ENCODE measurements around the gene SORBS1.

The SORBS1 gene

DNA sequence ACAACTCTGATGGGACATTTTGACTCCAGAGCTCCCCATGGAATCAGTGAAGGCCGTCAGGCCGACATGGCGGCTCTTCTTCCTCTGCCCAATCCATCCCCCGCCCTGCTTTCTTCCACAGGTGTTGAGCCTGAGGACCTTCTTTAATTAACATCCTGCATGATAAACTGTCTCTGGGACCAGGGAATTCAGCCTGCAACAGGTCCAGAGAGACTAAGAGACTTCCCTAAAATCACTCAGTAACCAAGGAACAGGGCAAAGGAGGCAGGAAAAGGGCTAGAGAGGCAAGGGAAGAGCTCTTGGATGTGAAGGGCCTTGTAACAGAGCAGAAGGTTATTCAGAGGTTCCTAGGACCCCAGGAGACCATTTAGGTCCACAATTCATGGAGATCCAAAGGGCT is 264.4 kb downstream of the SORBS1 start:
- TF ChIP-seq ZNF274 (IDR thresholded peaks at IDR 0.05; ENCODE audit: low read depth, low read length), result no peak
- no peak overlapping the region for H3K4me3 ChIP-seq (ENCODE audit: low read length)

DNA sequence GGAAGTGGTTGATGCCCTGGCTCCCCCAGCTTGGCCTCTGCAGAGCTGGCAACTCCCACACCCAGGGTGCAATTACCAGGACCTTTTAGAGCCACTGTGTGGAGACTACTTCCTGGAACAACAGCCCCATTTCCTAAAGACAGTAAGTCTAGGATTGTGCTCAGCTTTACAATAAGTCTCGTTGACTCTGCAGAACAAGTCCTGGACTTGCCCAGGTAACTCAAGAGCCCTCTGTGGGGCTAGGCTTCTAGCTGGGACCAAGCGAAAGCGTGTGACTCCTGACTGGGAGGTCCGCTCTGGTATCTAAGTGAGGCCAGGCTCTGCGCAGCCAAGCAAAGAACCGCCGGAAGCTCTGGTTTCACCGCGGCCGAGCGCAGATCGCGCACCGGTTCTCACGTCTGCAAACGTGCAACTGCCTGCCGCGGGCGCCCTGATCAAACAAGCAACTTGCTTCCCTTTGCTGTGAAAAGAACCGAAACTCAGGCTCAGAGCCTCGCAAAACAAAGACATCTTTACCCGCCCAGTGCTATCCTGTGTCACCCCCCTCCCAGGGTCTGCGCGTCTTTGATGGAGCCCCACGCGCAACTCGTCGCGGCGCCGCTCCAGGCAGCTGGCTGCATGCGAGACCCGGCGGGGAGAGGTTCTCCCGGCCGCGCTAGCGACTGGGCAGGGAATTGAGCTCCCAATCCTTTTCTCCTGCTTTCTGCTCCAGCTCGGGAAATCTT is 266.0 kb downstream of the SORBS1 start:
- peak overlapping the region; percentile 45; the same call in 1 of the 2 replicates for H3K4me3 ChIP-seq (ENCODE audit: low read length)
- TF ChIP-seq ZNF274 (IDR thresholded peaks at IDR 0.05; ENCODE audit: low read depth, low read length), result no peak

DNA sequence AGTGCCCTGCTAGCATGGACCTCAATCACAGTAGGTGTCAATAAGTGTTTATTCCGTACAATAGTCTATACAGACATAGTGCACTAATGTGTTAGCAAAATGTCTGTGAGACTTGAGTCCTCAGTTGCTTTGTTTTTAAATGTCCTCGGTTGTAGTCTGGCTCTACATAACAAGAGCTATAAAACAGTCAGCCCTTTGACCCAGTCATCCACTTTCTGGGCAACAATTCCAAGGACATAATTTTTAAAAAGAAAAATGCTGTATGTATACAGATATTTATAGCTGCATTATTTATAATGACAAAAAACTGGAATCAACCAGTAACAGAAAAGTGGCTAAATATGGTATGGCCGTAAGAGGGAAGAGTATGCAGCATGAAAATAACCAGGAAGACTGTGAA is 267.5 kb downstream of the SORBS1 start:
- no peak for TF ChIP-seq ZNF274 (IDR thresholded peaks at IDR 0.05; ENCODE audit: low read depth, low read length)
- no peak overlapping the region for H3K4me3 ChIP-seq (ENCODE audit: low read length)

DNA sequence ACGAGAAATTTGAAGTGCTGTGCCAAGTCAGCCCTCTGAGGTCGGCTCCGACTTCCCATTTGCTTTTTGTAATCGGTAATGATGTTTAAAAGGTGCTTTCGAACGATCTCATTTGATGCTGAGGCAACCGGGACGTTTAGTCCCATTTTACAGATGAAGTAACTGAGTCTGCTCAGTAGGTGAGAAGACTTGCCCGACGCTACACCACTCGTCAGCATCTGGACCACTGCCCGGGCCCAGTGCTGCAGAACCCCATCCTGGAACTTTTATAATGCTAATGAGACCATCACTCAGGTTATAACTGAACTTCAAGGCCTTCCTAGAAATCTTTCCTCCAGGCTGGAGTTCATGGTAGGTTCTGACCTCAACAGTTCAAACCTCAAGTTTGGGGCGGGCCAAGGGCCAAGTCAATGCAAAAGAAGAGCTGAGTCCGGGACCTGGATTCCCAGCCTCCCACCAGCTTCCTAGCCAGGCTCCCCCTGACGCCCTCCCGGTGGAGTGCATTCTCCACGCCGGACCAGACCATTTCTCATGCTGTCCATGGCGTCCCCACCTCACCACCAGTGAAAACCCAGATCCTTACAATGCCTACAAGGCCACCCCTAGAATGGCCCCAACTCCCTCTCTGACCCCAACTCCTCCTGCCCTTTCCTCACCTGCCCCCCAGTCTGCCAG is 269.7 kb downstream of the SORBS1 start:
- peak overlapping the region; percentile 47; the same call in 1 of the 2 replicates for H3K4me3 ChIP-seq (ENCODE audit: low read length)
- TF ChIP-seq ZNF274 (IDR thresholded peaks at IDR 0.05; ENCODE audit: low read depth, low read length), result no peak

DNA sequence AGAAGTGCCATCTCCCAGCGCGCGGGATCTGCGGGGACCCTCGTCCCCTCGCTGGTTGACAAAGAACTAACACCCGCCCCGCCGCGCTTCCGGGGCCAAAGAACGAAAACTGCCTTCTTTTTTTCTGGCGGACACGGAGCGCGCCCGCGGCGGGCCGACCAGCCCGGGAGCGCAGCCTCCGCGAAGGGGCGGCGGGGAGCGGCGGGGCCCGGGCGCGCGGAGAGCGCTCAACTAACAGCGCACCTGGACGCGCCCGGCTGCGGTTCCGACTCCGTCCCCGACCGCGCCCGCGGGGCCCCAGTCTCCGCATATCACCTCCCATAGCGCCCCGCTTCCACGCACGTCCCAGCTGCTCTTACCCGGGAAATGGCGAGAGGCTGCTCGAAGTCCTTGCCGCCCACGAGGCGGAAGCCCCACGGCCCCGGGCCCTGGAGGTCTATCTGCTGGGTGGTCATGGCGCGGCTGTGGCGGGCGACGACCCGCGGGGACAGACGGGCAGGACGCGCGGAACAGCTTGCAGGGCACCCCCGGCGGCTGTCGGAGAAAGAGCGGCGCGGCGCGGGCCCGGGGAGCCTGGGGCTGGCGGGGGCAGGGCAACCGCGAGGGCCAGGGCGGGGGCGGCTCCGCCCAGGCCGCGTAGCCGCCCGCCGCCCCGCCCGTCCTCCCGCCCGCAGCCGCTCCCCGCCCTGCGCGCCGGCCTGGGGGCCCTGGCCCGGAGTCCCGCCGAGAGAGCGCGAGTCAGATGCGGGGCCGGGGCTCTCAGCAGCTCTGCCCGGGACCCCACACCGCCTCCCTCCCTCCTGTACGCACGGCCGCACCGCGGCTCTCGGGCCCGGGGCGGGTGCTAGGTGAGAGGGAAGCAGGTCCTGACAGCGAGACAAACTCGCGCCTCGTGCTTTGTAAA is 270.5 kb downstream of the SORBS1 start, which contains the start of gene PDLIM1:
Gene PDLIM1, minus strand, starts transcription at position 543 of the 904 bp plus-strand sequence. Its CDS starts 88 bp downstream, at position 455.
- peak within 1 kb of the TSS; percentile 90 for H3K4me3 ChIP-seq (ENCODE audit: low read length)
- no peak for TF ChIP-seq ZNF274 (IDR thresholded peaks at IDR 0.05; ENCODE audit: low read depth, low read length)

DNA sequence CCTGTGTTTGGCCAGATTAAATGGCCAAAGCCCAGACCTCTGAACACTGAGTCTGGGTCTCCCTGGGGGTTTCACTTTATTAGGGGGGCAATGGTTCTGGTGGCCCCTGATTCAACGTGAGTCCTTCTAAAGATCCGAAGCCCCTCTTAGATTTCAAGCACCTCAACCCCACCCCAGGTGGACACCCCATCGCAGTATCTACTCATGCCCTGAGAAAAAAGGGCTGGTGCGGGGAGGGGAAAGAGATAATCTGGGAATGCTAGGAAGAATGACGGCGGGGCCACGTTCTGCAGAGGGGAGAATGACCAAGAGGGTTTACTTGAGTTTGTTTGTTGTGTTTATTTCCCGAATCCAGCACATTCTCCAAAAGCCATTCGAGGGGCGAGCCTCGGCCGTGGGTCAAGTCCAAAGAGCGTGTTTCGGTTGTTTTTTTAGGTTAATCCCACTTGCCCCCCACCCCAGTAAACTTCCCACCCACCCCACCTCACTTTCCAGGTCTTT is 271.2 kb downstream of the SORBS1 start:
- no peak for TF ChIP-seq ZNF274 (IDR thresholded peaks at IDR 0.05; ENCODE audit: low read depth, low read length)
- peak overlapping the region; percentile 90 for H3K4me3 ChIP-seq (ENCODE audit: low read length)

DNA sequence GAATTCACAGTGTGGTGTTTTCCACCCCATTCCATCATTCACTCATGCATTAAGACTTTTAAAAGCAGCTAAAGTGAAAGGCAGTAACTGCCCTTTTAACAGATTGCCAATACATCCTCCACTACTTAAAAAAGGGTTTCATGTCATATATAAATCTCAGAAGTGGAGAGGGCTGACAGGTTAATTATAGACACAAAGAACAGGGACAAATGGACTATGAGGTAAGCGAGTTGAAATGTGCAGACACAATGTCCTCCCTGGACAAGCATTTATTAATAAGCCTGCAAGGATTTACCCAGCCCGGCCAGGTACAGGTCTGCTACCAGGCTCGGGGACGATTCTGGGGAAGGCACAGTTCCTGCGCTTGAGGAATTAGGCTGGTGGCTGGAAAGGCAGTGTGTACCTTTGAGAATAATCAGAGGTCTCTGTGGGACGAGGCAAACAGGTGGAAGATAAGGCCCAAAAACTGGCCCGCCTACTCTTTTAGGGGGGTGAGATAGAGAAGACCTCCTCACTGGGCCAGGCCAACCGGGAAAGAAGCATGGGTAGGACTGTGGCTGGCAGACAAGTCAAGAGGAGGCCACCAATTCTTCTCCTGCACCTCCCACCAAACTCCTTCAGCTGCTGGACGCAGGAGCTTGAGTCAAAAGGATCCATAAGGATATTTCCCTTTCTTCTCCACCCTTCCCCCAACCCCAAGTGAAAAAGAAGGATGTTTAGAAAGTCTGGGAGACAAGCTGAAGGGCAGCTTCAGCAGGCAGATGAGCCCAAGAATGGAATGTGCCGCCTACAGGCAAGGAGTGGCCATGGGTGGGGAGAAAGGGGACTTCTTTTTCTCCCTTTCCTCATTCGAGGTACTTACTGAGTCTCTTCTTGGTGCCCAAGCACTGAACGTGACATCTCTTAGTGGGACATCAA is 271.9 kb downstream of the SORBS1 start:
- peak overlapping the region; percentile 90 for H3K4me3 ChIP-seq (ENCODE audit: low read length)

DNA sequence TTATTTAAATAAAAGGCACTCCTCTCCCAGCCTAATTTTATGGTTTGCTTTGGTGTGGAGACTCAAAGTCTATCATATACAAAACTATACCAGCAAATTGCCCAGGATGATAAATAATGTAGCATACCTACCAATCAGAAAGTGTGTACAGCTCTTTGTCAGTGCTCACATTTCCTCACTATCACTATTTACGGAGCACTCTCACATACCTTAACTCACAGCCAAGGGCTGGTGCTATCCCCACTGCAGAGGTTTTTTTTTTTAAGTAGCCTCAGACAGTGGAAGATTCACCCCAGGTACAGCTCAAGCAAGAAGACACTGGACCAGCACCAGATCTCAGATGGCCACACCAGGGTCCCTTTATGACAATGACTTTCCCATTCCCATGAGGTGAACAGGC is 272.9 kb downstream of the SORBS1 start:
- H3K4me3 ChIP-seq (ENCODE audit: low read length), result peak overlapping the region; percentile 90

More for the DNA sequence above, 271.9 kb downstream of the SORBS1 start:
- no peak for TF ChIP-seq ZNF274 (IDR thresholded peaks at IDR 0.05; ENCODE audit: low read depth, low read length)

DNA sequence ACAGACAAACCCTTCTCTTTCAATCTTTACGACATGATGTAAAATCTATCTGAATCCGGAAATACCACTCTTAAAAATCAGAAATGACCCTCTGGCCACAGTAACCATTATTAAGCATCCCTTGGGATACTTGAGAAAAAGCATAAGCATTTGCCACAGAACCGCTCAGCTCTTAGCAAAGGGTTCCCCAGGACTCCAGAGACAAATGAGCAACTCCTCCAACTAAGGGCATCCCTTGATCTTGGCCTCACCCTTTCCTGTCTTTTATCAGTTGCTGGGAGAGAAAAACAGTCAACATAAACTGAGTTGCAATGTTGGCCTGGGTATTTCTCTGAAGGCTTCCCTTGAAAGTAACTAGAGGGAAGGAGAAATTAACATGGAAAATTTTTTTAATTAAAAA is 273.9 kb downstream of the SORBS1 start:
- TF ChIP-seq ZNF274 (IDR thresholded peaks at IDR 0.05; ENCODE audit: low read depth, low read length), result no peak
- peak overlapping the region; percentile 28; the same call in 1 of the 2 replicates for H3K4me3 ChIP-seq (ENCODE audit: low read length)

More for the DNA sequence above, 272.9 kb downstream of the SORBS1 start:
- no peak for TF ChIP-seq ZNF274 (IDR thresholded peaks at IDR 0.05; ENCODE audit: low read depth, low read length)

DNA sequence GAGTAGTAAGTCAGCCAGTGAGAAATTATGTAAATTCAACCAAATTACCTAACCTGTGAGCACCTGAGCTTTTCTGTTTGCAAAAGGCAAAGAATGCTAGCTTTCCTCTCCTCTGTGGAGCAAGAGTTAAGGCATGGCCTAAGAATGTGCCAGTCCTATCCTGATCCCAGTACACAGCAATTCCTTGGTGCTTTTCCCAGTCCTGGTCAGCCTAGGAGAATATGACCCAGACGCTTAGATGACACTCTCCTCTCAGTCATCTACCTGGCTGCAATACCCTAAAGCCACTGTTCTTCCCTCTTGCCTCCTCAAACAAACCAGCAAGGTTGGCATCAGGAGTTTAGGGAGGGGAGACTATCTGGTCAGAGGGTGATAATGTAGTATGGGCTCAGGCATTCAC is 274.5 kb downstream of the SORBS1 start:
- peak overlapping the region; percentile 28; the same call in 1 of the 2 replicates for H3K4me3 ChIP-seq (ENCODE audit: low read length)

DNA sequence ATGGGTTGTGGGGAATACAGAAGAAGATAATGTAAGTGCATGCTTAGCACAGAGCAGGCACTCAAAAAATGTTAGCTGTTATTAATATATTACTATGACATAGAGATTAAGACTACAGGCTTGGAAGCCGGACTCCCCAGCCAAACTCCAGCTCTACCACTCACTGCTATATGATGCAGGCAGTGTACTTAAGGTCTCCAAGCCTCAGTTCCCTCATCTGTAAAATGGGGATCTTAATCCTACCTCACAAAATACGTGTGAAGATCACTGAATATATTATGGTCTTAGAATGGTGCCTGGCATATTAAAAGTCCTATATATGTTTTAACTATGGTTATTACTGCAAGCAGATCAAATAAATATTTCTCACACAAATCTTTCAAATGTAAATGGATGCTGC is 275.6 kb downstream of the SORBS1 start:
- H3K4me3 ChIP-seq (ENCODE audit: low read length), result no peak overlapping the region
- TF ChIP-seq ZNF274 (IDR thresholded peaks at IDR 0.05; ENCODE audit: low read depth, low read length), result no peak

More for the DNA sequence above, 274.5 kb downstream of the SORBS1 start:
- no peak for TF ChIP-seq ZNF274 (IDR thresholded peaks at IDR 0.05; ENCODE audit: low read depth, low read length)

DNA sequence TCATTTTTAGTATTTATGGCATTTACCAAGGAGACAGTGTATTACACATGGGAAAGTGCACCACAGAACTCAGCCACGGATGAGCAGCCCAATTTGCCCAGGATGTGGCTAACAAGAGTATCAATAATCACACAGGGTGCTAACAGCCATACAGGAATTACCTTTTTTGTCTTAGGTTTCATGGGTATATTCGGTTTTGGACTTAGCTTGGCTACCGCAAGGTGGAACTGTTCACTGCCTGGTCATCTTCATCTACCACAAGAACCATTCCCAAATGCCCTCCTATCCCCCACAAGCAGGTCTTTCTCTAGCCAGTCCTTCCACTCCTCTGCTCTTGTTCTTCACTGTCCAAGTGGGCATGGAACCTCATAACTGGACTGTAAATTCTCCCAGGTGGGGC is 276.4 kb downstream of the SORBS1 start:
- no peak overlapping the region; the same call in 1 of the 2 replicates for H3K4me3 ChIP-seq (ENCODE audit: low read length)
- TF ChIP-seq ZNF274 (IDR thresholded peaks at IDR 0.05; ENCODE audit: low read depth, low read length), result no peak

DNA sequence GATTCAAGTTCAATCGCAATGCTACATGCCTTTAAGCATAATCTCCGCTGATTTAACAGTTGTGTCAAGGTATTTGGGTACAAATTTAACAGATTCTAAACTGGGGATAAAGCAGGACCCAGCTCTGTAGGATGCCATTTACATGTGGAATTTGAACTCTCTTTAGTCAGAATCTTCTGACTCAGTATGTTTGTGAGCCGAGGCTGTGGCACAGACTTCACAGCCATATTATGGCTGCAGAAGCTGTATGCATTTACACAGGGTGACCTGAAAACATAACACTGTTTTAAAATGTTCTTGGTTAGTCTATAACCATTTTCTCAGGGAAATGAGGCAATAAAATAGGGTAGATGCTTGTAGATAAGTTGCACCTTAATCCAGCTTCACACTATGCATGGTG is 279.1 kb downstream of the SORBS1 start:
- no peak overlapping the region for H3K4me3 ChIP-seq (ENCODE audit: low read length)
- no peak for TF ChIP-seq ZNF274 (IDR thresholded peaks at IDR 0.05; ENCODE audit: low read depth, low read length)

Measured in GM08714 (cell line).